NT2/D1 (cell line): ENCODE measurements around the gene A2M.

Source experiments
- DNase-seq: peaks from one replicate; pipeline ENCODE4 v3.0.0-alpha.2; 2011; ENCODE audit warnings: low read depth, low spot score
- H3K27me3 ChIP-seq: 2 replicates; pipeline ENCODE4 v1.6.0; 2011; ENCODE audit warnings: mild to moderate bottlenecking; ENCODE audit not compliant: insufficient read length, insufficient read depth
- H3K36me3 ChIP-seq: 2 replicates; pipeline ENCODE4 v1.6.1; 2011; ENCODE audit warnings: mild to moderate bottlenecking, low read length, mixed read lengths; ENCODE audit not compliant: insufficient read depth, insufficient read length
- H3K4me1 ChIP-seq: 2 replicates; pipeline ENCODE4 v1.5.1; 2011; ENCODE audit not compliant: insufficient read depth, insufficient read length
- H3K4me3 ChIP-seq: 2 replicates; pipeline ENCODE4 v1.5.1; 2011; ENCODE audit warnings: low read depth; ENCODE audit not compliant: insufficient read length
- H3K9ac ChIP-seq: 2 replicates; pipeline ENCODE4 v1.6.0; 2011; ENCODE audit warnings: low read depth; ENCODE audit not compliant: insufficient read length
- H3K9me3 ChIP-seq: 2 replicates; pipeline ENCODE4 v1.5.1; 2011; ENCODE audit warnings: mild to moderate bottlenecking, low read length; ENCODE audit not compliant: insufficient read depth
- SUZ12 ChIP-seq: IDR thresholded peaks from 2 replicates; pipeline ENCODE4 v1.6.1; 2011; ENCODE audit not compliant: insufficient read length, insufficient read depth; ENCODE audit errors: extremely low read depth
- YY1 ChIP-seq: IDR thresholded peaks from 2 replicates; pipeline ENCODE4 v1.6.1; 2011; ENCODE audit not compliant: insufficient read length, insufficient read depth
- ZNF274 ChIP-seq: IDR thresholded peaks from 2 replicates; pipeline ENCODE4 v1.6.1; 2011; ENCODE audit warnings: mild to moderate bottlenecking, low read depth, low read length

A2M gene

GRCh38 chr12:9109737-9110491, 5.8 kb downstream of the A2M start:
- Histone ChIP-seq H3K4me1 (no peaks in the 10 kb centered on the region), H3K9ac (no peak overlapping the region), H3K4me3 (no peak overlapping the region), H3K9me3 (no peaks in the 10 kb centered on the region), H3K27me3 (no peaks in the 10 kb centered on the region), H3K36me3 (no peaks in the 10 kb centered on the region)
- no peak for DNase-seq
- no peak for TF ChIP-seq YY1

GRCh38 chr12:9109213-9109522, 6.6 kb downstream of the A2M start:
- Histone ChIP-seq H3K4me1 (no peaks in the 10 kb centered on the region), H3K36me3 (no peaks in the 10 kb centered on the region), H3K4me3 (no peak overlapping the region), H3K9ac (no peak overlapping the region), H3K27me3 (no peaks in the 10 kb centered on the region), H3K9me3 (no peaks in the 10 kb centered on the region)
- DNase-seq = no peak
- TF ChIP-seq ZNF274 (no peak), YY1 (no peak), SUZ12 (no peak)

GRCh38 chr12:9108504-9109212, 7.1 kb downstream of the A2M start:
- TF ChIP-seq SUZ12 = no peak
- no peak for TF ChIP-seq ZNF274
- TF ChIP-seq YY1 = no peak
- H3K4me1 ChIP-seq = no peaks in the 10 kb centered on the region
- no peak for DNase-seq
- H3K27me3 ChIP-seq = no peaks in the 10 kb centered on the region
- H3K9me3 ChIP-seq = no peaks in the 10 kb centered on the region
- no peak overlapping the region for H3K9ac ChIP-seq
- H3K36me3 ChIP-seq = no peaks in the 10 kb centered on the region
- no peak overlapping the region for H3K4me3 ChIP-seq

- Histone ChIP-seq H3K4me3 (no peak overlapping the region), H3K36me3 (no peaks in the 10 kb centered on the region), H3K9ac (no peak overlapping the region), H3K4me1 (no peaks in the 10 kb centered on the region), H3K27me3 (no peaks in the 10 kb centered on the region), H3K9me3 (no peaks in the 10 kb centered on the region)
- TF ChIP-seq ZNF274 = no peak
- TF ChIP-seq SUZ12 = no peak
- TF ChIP-seq YY1 = no peak
- no peak for DNase-seq
Observed at GRCh38 chr12:9107542-9107873, 8.2 kb downstream of the A2M start.

GRCh38 chr12:9106610-9107541, 8.8 kb downstream of the A2M start:
- DNase-seq = no peak
- H3K27me3 ChIP-seq = no peaks in the 10 kb centered on the region
- no peak overlapping the region for H3K9ac ChIP-seq
- no peak overlapping the region for H3K4me3 ChIP-seq
- TF ChIP-seq SUZ12 (no peak), ZNF274 (no peak), YY1 (no peak)
- no peaks in the 10 kb centered on the region for H3K4me1 ChIP-seq
- no peaks in the 10 kb centered on the region for H3K9me3 ChIP-seq
- H3K36me3 ChIP-seq = no peaks in the 10 kb centered on the region

GRCh38 chr12:9106067-9106466, 9.7 kb downstream of the A2M start:
- Histone ChIP-seq H3K27me3 (no peaks in the 10 kb centered on the region), H3K9ac (no peak overlapping the region), H3K9me3 (no peaks in the 10 kb centered on the region), H3K4me1 (no peaks in the 10 kb centered on the region), H3K4me3 (no peak overlapping the region), H3K36me3 (no peaks in the 10 kb centered on the region)
- no peak for DNase-seq
- no peak for TF ChIP-seq ZNF274
- no peak for TF ChIP-seq SUZ12
- TF ChIP-seq YY1 = no peak
